SK-N-SH (cell line): ENCODE measurements around the gene TENT4A.

Experiments
- CTCF ChIP-seq: fragments of 200-600 bp; sonication (generic); IDR thresholded peaks from 2 replicates; pipeline ENCODE4 v1.6.1; 2017; ENCODE audit warnings: antibody characterized with exemption, mild to moderate bottlenecking, moderate library complexity
- JUND ChIP-seq: IDR thresholded peaks from 2 replicates; pipeline ENCODE4 v1.4.0; 2012
- MAX ChIP-seq: IDR thresholded peaks from 2 replicates; pipeline ENCODE4 v1.4.0; 2012; ENCODE audit warnings: low read depth
- RAD21 ChIP-seq: IDR thresholded peaks from 2 replicates; pipeline ENCODE4 v1.6.1; 2012; ENCODE audit warnings: mild to moderate bottlenecking, low read length
- SMC3 ChIP-seq: IDR thresholded peaks from 2 replicates; pipeline ENCODE4 v1.6.1; 2012; ENCODE audit warnings: low read depth, low read length, improper control_type of control experiment
- TAF1 ChIP-seq: IDR thresholded peaks from 2 replicates; pipeline ENCODE4 v1.6.1; 2012; ENCODE audit warnings: low read depth, mild to moderate bottlenecking, low read length, moderate library complexity, borderline replicate concordance
- USF1 ChIP-seq: IDR thresholded peaks from 2 replicates; pipeline ENCODE4 v1.4.0; 2012; ENCODE audit warnings: low read depth, borderline replicate concordance

- TF ChIP-seq CTCF (no peak), RAD21 (no peak), USF1 (no peak), TAF1 (no peak), JUND (no peak), SMC3 (no peak), MAX (no peak)
These were observed 39.0 kb downstream of the TENT4A start for GRCh38 chr5:6752236-6752635.
